ENCODE measurements around the gene IGFBP5.

IGFBP5 gene

GRCh38 chr2:216643986-216644659, 51.2 kb downstream of the IGFBP5 start:
- DNase-seq (ENCODE audit: low spot score) = no peak

DNA sequence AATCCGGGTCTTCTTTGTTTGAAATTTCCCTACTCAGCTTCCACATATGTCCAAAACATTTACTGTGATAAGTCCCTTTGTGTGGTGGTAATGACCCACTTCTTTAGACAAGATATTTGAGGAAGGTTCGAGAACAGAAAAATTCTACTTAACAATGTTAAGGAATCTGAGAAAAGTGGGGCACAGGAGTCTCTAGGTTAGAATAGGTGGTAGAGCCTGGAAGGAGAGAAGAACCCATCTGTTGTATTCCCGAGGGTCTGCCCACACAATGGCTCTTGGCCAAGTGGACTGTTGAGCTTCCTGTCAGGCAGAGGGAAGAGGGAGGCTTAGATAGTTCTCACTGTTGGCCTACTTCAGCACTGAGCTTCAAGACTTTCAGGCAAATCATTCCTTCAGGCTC, 57.9 kb downstream of the IGFBP5 start:
- DNase-seq (ENCODE audit: low spot score) = no peak

GRCh38 chr2:216636551-216637450, 58.5 kb downstream of the IGFBP5 start:
- DNase-seq (ENCODE audit: low spot score) = no peak

DNA sequence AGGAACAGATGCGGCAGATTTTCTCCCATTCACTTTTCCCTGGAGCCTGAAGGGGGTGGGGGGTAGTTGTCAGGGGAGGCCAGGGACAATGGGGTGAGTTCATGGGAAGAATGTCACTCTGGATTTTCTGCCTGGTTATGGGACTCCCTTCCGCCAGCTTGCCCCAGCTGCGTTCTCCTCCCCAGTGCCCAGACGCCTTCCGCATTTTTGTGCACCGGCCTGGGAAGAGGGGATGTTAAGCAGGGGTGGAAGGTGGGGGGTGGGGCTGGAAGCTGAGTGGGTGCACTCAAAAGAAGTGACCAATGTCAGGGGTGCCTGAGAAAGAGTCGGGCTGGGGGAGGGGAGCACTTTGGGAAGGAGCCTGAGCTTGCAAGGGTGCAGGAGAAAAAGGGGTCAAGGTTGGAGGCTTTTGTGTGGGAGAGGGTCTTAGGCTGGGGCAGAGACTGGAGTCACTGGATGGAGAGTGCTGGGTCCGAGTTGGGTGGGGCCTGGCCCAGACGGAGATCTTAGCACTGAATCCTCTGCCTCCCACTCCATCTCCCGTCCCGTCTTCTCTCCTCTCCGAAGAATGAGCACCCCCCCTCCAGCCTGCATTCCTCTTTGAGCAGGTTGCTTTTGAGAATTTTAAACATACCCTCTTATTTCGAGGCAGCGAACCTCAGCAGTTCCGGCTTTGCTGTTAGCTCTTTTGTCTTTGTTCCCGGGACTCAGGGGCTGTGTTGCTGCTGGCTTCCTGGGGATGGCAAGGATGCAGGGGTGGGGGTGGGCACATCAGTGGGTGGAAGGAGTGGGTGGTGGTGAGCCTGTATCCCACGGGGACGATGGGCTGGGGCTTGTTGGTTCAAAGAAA, 59.4 kb downstream of the IGFBP5 start:
- no peak for DNase-seq (ENCODE audit: low spot score)

DNA sequence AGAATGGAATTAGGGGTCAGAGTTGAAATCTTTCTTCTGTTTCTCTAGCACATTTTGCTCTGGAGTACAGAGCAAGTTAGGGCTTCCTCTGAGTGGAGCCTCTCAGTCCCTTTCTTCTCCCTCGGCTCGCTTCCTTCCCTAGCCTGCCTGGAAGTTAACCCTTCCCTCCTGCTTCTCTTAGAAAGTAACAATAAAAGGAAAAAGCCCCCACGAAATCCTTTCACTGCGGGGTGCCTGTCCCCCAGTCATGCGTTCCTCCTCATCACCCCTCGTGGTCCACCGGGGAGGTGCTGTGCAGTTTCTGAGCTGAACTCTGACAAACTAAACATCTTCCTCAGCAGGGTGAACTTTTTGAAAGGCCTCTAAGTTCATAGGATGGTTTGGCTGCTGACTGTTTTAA, 60.2 kb downstream of the IGFBP5 start:
- DNase-seq (ENCODE audit: low spot score) = no peak

DNA sequence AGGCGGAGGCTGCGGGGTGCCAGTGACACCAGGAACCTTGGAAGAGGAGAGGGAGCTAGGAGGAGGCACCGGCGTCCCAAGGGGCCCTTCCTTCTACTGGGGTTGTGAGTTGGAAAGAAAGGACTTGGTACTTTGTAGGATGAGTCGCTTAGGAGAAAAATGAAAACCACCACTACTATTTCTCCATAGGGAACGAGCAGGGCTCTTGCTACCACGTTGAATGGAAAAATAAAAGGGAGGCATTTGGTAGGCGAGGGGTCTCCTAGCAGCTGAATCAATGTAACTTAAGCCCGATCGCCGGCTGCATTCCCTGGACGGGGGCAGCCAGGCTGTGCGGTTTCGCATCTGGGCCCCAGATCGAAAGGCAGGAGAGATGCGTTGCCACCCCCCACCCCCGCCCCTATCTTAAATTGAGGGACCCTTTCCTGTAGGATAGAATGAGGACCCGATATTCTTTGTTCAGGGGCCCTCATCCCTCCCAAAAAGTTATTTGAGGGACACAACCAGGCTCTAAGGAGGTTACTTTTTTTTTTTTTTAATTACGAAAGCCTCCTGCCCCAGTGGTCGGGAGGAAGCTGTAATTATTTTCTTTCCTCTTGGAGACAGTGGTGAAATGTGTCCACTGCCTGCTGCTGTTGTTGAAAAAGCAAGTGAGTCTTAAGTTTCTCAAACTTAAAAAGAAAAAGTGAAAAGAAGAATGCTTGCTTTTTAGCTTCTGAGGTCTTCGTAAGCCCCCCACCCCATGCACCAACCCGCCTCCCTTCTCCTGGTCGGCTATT, 60.8 kb downstream of the IGFBP5 start:
- no peak for DNase-seq (ENCODE audit: low spot score)

DNA sequence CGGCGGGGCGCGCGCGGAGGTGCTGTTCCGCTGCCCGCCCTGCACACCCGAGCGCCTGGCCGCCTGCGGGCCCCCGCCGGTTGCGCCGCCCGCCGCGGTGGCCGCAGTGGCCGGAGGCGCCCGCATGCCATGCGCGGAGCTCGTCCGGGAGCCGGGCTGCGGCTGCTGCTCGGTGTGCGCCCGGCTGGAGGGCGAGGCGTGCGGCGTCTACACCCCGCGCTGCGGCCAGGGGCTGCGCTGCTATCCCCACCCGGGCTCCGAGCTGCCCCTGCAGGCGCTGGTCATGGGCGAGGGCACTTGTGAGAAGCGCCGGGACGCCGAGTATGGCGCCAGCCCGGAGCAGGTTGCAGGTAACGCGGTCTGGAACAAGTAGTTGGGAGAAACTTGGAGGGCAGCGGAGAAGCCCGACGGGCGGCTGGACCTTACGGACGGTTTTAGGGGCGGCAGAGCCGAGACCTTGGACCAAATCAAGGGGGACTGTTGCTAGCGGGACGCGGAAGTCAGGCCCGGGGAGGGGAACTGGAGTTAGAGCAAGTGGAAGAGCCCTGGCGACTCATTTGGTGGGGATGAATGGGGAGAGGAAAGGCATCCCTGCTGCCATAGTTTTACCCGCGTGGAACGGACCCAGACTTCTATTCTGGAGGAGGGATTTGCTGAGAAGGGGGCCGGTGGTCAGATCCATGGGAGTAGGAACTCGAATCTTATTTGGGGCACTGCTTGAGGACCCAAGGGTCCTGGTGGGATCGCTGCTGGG, 61.6 kb downstream of the IGFBP5 start:
- DNase-seq (ENCODE audit: low spot score) = peak; percentile 21

DNA sequence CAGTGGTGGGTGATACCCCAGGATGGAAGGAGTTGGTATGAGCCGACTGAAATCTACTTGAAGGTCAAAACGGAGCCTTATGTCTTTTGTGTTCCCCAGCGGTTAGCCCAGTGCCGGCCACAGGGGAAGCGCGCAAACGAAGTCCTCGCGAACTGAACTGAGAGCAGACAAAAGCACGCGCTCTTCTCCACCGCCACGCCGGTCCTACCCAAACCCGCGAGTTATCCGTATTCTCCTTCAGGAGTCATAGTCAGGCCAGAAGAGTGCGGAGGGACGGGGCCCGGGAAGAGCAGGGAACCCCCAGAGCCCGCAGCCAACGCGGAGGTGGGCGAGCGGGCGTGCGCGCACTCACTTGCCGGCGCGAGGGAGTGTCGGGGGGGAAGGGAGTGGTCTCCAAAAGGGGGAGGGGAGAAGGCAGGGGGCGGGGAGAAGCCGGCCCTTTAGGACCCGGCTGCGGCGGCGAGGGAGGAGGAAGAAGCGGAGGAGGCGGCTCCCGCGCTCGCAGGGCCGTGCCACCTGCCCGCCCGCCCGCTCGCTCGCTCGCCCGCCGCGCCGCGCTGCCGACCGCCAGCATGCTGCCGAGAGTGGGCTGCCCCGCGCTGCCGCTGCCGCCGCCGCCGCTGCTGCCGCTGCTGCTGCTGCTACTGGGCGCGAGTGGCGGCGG, 62.3 kb downstream of the IGFBP5 start, which contains the start of gene IGFBP2:
Gene IGFBP2 (plus strand): TSS at position 469 of the 664 bp plus-strand sequence. CDS start 104 bp downstream, at position 573.
- peak; percentile 29 for DNase-seq (ENCODE audit: low spot score)

GRCh38 chr2:216632346-216632951, 62.9 kb downstream of the IGFBP5 start:
- no peak for DNase-seq (ENCODE audit: low spot score)

GRCh38 chr2:216629784-216630183, 65.6 kb downstream of the IGFBP5 start:
- no peak for DNase-seq (ENCODE audit: low spot score)

GRCh38 chr2:216626875-216627245, 68.5 kb downstream of the IGFBP5 start:
- DNase-seq (ENCODE audit: low spot score) = peak; percentile 12

GRCh38 chr2:216626168-216626874, 69.0 kb downstream of the IGFBP5 start:
- DNase-seq (ENCODE audit: low spot score) = no peak

GRCh38 chr2:216624251-216624650, 71.1 kb downstream of the IGFBP5 start:
- no peak for DNase-seq (ENCODE audit: low spot score)

- no peak for DNase-seq (ENCODE audit: low spot score)
Observed at GRCh38 chr2:216622526-216622925, 72.8 kb downstream of the IGFBP5 start.
